ENCODE results near the gene HADHA.

GRCh38 chr2:26273501-26273900 is 29.1 kb upstream of the HADHA start:
- no peak for TF ChIP-seq CTCF (conservative IDR thresholded peaks at IDR 0.05; ENCODE audit: low read length)
- TF ChIP-seq EZH2phosphoT487 (IDR thresholded peaks at IDR 0.05; ENCODE audit: borderline replicate concordance, low read depth, low read length): no peak

All from OCI-LY7 (cell line).